IMR-90 (cell line): Measurements from ENCODE around the gene STK40. TPM values are rescaled to one million over a fixed set of nuclear protein-coding genes. Genes with fewer than 3 reads are reported as not detected.

Experiments used
- FOS ChIP-seq: fragments of 150-350 bp; IDR thresholded peaks from 2 replicates; pipeline ENCODE4 v1.6.1; 2016; ENCODE audit warnings: low read depth, low read length
- MAFK ChIP-seq: IDR thresholded peaks from 2 replicates; pipeline ENCODE4 v1.6.1; 2012; ENCODE audit warnings: low read depth, low read length, improper control_type of control experiment
- MXI1 ChIP-seq: IDR thresholded peaks from 2 replicates; pipeline ENCODE4 v1.6.1; 2012; ENCODE audit warnings: low read depth, mild to moderate bottlenecking, low read length, moderate library complexity, borderline replicate concordance
- RCOR1 ChIP-seq: IDR thresholded peaks from 2 replicates; pipeline ENCODE4 v1.6.1; 2012; ENCODE audit warnings: mild to moderate bottlenecking, low read length, improper control_type of control experiment; ENCODE audit not compliant: insufficient replicate concordance
- polyA plus RNA-seq, 3 experiments: library from polyadenylated mRNA; depleted of rRNA; stranded (reverse); fragments of >200 nt; gene quantifications; 2 replicates each; pipeline ENCODE4 v1.2.3, GENCODE V29; 2012; ENCODE audit warnings: low replicate concordance in 1 of 3
- total RNA-seq: library from RNA; depleted of rRNA; stranded (reverse); fragments of >200 nt; gene quantifications from 2 replicates; pipeline ENCODE4 v1.2.3, GENCODE V29; 2012

The STK40 gene
- total and polyA plus RNA-seq, 2 of the 4 experiments (the other 2 are of a cell fraction): 16.0 to 29.9 TPM

- TF ChIP-seq FOS (peak; percentile 100), MXI1 (peak; percentile 95), RCOR1 (no peak), MAFK (peak; percentile 20; the same call in 1 of the 2 replicates)
Measured at GRCh38 chr1:36386265-36387140, 779 bp upstream of the STK40 start (continued).
